NCI-H82 (cell line): ENCODE data around the gene ISM1.
A peak's percentile ranks its signal among the peaks of the same experiment; 100 is the strongest.
"Not testable (repeated sequence)": the region's sequence is repeated elsewhere in the genome, so short reads cannot be mapped to it uniquely, and the experiment has no call there.

Experiments used
- DNase-seq: peaks from one replicate; lab custom pipeline; 2025; lab: John Stamatoyannopoulos, UW

The ISM1 gene

DNA sequence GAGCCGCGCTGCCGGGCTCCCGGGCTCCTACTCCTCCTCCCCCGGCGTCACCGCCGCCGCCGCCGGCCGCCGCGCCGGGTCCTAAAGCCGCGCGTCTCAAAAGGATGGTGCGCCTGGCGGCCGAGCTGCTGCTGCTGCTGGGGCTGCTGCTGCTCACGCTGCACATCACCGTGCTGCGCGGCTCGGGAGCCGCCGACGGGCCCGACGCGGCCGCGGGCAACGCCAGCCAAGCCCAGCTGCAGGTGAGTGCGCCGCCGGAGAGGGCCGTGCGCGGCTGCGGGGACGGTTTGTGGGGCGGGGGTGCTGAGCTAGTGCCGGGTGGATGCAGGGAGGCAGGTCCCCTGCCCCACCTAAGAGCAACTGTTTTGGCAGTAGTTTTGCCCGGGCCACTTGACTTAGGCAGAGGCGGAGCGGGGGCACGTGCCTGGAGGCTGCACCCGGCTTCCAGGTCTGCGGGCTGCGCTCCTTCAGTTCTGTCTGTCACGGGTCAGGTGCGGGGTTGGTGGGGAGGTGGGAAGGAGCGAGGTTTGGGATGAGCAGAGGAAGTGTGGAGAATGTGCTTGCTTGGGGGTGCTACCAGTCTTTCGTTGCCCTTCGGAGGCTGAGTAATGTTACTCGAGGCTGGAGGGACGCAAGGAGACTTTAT, 722 bp downstream of the ISM1 start:
- DNase-seq: peak; percentile 77

DNA sequence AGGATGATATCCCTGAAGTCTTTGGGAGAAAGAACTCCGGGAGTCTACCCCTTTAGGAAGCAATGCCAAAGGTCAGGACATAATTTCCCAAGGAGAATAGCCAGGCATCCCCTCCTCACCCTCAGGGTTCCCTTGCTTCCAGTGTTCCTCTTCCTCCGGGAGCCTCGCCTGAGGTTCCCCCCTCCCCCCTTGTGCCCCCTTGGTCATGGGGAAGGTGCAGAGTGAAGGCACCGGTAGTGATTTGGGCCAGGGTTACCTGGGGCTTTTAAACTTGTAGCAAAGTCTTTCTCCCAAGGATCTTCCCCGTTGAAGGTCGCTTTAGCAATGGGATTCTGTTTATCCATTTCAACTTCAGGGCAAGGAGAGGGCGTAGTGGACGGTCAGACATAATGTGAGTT, 1.2 kb downstream of the ISM1 start:
- no peak for DNase-seq

DNA sequence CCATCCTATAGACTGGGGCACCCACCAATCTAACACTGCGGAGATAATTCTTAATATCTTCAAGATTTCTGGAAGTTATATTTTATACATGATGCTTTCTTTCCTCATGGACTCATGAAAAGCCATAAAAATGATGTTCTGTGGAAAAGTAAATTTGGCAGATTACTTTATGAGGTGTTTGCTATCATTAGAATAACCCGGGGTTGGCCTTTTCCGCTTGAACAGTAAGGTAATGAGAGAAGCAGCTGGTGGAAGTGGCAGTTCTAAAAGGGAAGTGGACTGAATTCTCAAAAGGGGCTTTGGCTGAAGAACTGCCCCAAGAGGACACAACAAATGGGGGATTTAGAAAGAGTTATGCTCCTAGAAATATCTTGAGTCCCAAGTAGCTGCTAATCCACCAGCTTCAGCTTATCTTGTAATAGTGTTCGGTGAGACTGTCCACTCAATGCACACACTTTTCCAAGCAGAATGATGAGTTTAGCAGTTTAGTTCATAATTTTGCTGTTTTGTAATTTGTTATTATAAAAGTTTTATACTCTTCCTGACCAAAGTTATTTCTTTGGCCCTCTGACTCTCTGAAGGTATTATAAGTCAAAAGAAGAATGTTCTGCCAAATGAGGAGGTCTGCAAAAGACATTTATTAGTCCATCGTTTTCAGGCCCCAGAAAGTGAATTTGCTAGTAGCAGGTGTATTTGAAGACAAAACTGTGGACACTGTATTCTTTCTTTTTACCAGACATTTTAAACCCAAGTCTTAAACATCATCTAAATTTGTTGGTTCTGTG, 2.9 kb downstream of the ISM1 start:
- peak; percentile 8 for DNase-seq

DNA sequence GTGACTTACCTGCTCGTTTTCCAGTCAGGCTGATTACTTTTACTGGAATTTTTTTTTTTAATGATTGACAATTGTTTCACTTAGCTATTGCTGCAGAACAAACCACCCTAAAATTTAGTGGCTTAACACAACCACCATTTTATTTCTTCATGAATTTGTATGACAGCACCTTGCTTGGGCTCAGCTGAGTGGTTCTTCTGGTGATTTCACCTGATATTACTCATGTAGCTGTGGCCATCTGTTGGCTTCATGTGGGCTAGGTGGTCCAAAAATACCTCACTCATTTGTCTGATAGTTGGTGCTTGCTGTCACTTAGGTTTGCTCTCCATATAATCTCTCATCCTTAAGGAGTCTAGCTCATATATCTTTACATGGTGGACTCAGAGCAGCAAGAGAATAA, 5.3 kb downstream of the ISM1 start:
- DNase-seq: no peak

DNA sequence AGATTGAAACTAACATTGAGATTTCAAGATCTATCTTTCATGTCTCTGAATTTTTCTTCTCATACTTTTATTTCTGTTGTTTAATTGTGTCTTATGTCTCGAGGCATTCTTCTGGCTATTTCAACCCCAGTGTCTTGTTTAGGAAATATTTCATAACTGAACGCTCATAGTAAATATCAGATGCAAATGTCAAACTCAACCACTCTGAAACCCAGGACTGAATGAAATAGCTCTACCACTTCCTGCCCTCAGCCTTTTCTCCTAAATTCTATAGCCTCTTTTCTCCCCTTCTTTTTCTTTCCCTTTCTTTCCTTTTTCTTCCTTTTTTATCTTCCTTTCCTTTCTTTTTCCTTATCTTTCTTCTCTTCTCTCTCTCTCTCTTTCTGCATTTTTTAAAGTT, 7.7 kb downstream of the ISM1 start:
- DNase-seq: no peak

DNA sequence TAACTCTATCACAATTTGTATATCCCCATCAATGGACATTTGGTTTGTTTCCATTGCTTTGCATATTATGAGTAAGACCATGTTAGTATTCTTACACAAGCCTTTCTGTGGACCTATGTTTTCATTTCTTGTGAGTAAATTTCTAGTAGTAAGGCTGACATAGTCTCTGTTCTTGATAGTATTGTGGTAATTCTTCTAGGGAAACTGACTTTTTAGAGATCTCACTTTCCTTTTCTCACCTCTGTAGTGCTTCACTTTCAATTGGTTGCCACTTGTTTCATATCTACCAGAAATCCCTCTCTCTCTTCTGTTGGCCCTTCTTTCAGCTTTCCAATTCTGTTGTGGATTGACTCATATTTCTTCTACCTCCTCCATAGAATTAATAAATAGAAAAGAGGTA, 8.5 kb downstream of the ISM1 start:
- DNase-seq: no peak

DNA sequence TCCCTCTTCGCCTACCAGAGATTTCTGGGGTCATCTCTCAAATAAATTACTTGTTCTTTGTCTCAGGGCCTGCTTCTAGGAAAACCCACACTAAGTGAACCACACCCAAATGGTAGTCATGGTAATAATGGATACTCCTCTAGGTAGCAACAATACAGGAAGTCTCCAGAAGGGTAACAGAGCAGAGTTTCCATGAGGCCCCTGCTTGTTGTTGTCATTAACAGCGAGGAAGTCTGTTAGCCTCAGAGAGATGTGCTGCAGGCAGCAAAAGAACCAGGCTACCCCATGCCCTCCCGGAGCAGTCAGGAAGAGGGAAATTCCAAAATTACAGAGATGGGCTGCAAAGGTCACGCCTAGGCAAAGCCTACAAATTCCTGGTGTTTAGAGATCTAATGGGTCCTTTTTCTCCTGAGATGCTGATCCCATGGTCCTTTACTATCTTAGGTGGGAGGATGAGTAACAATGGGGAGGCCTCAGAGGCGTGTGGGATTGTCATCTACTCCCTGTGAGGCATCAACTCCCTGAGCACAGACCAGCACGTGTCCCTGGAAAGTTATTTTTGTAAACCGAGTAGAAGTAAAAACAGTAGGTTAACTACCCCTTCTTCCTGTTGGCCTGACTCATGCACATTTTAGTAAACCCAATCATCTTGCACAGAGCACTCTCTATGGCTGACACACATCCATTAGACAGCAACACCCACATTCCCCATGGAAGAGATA, 10.1 kb downstream of the ISM1 start:
- DNase-seq: no peak

DNA sequence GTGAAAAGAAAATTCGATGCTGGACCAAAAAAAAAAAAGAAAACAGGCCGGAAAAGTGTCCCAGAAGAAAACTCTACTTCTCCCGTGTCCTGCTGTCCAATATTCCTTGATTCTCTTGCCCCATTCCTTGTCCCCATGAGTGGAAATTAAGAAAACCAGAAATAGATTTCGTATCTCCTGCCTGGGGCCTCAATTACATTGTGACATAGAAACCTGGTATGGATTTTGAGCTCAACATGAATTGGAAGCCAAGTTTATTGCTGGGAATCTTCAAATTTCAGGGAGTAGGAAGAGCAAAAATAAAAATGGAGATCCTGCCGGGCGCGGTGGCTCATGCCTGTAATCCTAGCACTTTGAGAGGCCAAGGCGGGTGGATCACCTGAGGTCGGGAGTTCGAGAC, 11.9 kb downstream of the ISM1 start:
- DNase-seq: no peak

DNA sequence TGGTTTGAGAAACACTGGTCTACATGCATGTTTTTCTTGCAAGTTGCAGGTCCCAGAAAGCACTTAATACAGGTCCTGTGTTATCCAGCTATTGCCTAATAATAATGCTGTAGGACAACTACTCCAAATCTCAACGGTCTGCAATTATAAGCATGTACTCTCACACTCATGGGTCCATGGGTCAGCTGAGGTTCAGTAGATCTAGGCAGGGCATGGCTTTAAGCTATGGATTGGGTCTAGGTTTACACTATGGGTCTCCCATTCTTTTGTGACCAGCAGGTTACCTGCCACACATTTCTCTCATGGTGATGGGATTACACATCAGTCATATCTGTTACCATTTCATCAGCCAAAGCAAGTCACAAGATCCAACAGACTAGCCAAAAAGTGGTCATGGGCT, 13.9 kb downstream of the ISM1 start:
- DNase-seq: no peak

DNA sequence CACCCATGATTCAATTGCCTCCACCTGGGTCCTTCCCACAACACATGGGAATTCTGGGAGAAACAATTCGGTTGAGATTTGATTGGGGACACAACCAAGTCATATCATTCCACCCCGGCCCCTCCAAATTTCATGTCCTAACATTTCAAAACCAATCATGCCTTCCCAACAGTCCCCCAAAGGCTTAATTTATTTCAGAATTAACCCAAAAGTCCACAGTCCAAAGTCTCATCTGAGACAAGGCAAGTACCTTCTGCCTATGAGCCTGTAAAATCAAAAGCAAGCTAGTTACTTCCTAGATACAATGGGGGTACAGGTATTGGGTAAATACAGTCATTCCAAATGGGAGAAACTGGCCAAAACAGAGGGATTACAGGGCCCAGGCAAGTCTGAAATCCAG, 15.3 kb downstream of the ISM1 start:
- DNase-seq: not testable (repeated sequence)

DNA sequence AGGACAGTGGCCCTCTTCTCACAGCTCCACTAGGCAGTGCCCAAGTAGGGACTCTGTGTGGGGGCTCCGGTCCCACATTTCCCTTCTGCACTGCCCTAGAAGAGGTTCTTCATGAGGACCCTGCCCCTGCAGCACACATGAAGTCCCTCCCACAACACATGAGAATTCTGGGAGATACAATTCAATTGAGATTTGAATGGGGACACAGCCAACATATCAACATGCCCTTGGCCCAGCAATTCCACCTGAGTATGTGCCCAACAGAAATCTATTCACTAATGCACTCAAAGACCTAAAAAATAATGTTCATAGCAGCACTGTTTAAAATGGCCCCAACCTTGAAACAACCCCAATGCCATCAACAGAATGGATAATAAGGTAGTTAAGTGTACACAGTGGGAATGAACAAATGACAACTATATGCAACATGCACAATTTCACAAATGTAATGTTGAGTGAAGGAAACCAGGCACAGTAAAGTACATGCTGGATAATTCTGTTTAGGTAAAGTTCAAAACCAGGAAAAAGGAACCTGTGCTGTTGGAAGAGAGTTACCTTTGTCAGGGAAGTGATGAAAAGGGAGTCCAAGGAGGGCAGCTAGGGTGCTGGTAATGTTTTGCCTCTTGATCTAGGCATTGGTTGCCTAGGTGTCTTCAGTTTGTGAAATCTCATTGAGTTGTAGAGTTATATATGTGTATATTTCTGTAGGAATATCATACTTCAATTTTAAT, 16.1 kb downstream of the ISM1 start:
- no peak for DNase-seq

DNA sequence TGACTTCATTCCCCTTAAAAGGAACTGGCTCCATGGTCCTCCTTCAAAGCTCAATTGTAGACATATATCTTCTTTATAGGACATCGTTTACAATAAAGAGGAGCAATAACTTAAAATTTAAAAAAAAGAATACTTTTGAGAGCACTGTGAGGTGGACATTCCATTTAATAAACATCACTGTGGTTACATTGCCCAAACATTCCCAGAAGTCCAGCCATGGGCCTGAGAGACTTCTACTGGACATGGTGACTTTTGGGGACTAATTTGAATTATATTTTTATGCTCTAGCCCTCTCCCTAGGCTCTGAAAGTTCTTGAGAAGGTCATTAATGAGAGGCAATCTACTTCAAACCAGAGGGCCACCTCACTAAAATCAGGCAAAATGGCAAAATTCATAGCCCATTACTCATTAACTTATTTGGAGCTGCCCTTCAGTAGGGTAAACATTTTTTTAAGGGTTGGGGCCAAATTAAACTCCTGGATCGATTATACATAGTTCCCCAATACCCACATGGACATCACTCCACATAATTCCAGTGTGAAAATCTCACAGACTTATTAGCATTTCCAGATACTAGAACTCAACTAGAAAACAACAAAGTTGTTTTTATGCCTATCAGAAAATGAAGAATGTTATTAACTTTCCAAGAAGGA, 17.1 kb downstream of the ISM1 start:
- no peak for DNase-seq

DNA sequence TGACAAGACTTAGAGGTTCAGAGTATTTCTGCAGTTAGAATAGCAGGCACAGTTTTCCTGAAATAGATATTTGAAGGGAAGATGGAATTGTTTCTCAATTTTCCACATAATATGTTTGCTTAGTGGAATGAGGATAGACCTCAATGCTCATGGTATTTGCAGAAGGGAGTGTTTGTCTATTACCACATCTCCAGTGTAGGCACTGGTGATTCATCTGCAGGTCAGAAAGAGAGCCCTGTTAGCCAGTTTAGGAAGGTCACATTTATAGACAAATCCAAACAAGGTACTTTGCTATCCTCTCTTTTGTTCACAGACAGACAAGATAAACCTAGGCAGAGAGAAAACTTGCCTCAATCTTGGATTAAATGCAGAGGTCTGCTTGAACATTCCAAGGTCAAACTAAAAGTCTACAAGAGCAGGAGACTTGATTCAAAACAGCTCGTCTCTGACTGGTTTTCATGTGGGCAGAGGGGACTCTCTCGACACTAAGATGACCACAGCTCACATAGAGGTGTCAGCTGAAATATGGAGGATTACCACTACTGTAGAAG, 22.8 kb downstream of the ISM1 start:
- DNase-seq: no peak

DNA sequence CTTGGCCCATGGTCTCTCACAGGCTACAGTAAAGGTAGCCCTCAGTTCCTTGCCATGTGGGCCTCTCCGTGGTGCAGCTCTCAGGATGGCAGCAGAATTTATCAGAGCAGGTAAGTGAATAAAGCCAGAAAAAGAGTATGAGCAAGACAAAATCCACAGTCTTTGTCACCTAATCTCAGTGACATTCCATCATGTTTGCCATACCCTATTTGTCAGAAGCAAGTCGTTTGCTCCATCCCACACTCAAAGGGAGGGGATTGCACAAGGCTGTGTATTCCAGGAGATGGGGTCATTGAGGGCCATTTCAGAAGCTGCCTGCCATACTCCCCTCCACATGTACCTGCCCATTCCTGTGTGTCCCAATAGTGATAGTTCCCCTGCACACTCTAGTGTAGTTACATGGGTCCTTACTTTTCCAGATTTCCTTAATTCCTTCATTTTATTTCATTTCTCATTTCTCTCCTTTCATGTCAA, 24.2 kb downstream of the ISM1 start:
- no peak for DNase-seq

DNA sequence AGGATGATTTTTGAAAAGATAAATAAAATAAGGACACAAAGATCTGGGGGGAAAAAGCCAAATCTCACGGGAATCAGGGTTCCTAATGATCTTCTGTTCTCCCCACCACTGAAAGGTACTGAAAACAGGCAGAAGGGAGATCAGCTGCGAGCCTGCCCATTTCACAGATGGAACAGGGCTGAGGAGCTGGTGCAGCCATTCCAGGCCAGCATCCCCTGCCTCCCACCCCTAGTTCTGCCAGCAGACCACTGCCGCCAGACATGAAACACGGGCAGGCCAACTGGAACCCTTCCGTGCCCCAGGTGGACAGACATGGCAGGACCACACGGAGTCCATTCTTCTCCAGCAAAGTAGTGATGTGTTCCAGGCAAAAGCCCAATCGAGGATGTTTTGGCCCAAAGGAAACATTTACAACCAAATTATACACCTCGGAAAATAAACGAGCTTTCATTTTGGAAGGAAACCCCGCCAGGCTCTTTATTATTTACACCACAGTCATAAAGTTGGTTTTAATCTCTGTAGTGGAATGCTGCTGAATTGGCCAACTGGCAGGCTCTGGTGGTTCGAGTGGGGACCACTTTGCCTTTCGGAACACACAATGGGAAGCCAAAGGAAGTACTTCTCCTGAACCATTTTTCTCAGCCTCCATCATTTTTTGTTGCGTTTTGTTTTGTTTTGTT, 28.2 kb downstream of the ISM1 start:
- no peak for DNase-seq

DNA sequence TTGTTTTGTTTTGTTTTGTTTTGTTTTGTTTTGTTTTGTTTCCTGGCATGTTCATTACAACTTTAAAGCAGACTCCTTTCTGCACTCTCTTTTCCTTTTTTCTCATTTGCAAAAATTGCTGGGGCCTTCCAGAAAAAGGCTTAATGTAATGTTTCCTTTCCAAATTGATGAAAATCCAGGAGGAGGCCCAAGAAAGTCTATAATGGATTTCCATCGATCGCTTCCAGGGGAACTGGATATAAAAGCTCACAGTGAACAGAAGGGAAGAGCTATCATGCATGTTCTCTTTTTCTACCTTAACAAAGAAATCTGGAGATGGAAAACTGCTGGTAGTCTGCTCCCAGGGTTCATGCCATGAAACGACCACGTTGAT, 28.7 kb downstream of the ISM1 start:
- no peak for DNase-seq

DNA sequence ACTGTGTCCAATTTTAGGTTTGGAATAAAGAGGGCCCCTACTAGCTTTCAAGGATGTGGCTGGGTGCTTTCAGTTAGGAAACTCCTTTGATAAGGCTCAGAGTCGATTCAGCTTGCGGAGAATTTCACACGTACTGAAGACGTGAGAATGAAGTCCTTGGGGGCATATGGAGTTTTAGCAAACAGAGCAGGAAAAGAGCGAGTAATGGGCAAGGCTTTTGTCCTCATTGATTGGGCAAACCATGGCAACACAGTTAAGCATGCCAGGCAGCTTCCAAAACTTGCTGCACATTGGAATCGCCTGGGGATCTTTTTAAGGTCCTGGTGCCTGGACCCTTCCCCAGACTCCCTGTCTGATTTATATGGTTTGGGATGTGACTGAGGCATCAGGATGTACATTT, 29.2 kb downstream of the ISM1 start:
- DNase-seq: no peak

DNA sequence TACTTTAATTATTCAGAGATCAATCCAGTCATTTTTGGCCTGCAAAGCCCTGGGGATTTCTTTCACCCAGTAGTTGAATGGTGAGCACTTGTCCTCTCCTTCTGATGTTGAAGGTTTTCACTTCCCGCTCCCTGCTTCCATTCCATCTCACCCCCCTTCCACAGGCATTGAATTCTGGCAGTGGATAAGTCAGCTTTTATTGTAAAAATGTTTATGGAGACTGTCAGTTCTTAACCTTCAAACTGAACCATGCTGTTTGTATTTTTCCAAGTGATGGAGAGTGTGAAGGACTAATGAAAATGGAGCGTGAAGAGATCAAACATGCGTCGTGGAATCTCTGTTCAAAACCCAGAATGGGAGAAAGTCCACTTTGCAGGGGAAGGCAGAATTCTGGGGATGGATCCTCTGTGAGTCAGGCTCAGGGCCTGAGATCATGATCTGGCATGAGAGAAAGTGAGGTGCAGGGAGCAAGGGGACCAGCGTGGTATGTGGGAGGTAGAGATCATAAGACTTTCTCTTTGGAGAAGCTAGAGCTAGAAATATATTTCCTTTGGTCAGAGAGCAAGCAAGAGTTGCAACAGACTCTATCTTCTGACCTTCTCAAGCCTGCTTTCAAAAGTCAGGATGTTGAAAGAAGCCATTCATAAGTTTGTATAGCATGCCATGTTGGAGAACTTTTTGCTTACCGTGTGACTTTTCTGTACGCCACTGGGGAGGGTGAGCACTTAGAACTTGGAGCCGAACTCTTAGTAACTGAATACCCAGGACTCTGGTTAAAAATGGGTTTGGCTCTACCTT, 30.2 kb downstream of the ISM1 start:
- DNase-seq: no peak

DNA sequence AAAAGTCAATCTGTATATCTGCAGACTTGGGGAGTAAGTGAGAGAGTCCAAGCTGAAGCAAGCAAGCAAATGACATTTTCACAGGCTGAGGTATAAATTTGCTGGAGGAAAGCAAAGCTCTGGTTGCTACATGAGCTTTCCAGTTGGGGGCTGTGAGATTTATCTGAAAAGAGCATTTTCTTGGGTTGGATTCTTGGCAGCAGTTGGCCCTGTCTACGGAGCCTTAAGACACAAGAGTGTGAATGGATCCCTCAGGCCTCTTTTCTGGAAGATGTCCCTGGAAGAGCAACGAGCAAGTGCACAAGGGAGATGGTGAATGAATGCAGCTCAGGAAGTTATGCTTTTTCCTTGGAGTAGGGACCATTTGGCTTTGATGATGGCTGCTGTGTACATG, 30.8 kb downstream of the ISM1 start:
- DNase-seq: no peak

DNA sequence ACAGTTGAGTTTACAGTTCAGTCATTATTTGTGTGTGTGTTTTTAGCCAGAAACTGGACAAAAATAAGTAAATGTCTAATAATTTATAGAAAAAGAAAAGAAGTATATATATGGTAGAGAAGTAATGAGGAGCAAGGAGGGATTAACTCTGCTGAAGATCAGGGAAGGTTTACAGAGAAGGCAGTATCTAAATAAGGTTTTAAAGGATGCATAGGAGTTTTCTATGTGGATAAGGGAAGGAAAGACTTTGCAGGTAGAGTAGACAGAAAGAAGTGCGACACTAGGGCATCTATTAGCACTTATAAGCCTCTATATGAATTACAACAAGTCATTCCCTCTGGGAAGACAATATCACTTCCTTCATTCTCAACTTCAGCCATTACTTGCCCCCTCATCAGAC, 34.3 kb downstream of the ISM1 start:
- DNase-seq: no peak
